GM12878 (cell line): ENCODE results near the gene EVI5L. TPM values are rescaled to one million over a fixed set of nuclear protein-coding genes. Genes with fewer than 3 reads are reported as not detected.

ENCODE experiments used
- ATAC-seq: fragments of 200-7000 bp; cut with Tn5 transposase; 3 replicates; pipeline ENCODE4 v1.9.1; 2020; ENCODE audit warnings: mild to moderate bottlenecking, moderate library complexity
- BruUV-seq: library from RNA; stranded (reverse); fragments of 400-500 nt; replicated peaks from 2 replicates; lab custom pipeline; 2021; lab: Mats Ljungman, UMichigan
- CTCF ChIA-PET: fragments of 300-600 bp; sonication (Branson Sonifier 250); formaldehyde crosslinking; extraction: SDS; loops from one replicate; lab custom pipeline; 2021; ENCODE audit warnings: inconsistent platforms; lab: Yijun Ruan, JAX
- POLR2A ChIA-PET: fragments of 350-600 bp; formaldehyde crosslinking; extraction: SDS; loops from one replicate; lab custom pipeline; 2021; ENCODE audit warnings: inconsistent platforms; lab: Charles Lee
- RAD21 ChIA-PET: fragments of 300-600 bp; sonication (Branson Sonifier 250); formaldehyde crosslinking; loops from one replicate; lab custom pipeline; 2023; ENCODE audit warnings: antibody characterized with exemption; ENCODE audit not compliant: unreplicated experiment; lab: Charles Lee
- SMC1A ChIA-PET: fragments of 300-600 bp; sonication (Branson Sonifier 250); formaldehyde crosslinking; loops from one replicate; lab custom pipeline; 2023; ENCODE audit not compliant: unreplicated experiment, uncharacterized antibody; lab: Charles Lee
- DNase-seq: peaks from one replicate; pipeline ENCODE4 v3.0.0-alpha.2; 2011; ENCODE audit warnings: low read depth, low spot score
- FAIRE-seq: peaks from 3 replicates; lab custom pipeline; 2011; peaks lifted over from hg19 to GRCh38; lab: Jason Lieb, UNC
- H2AFZ ChIP-seq: 2 replicates; pipeline ENCODE4 v1.6.0; 2011; ENCODE audit warnings: low read depth, low read length, control low read depth; ENCODE audit not compliant: control insufficient read depth
- H3K27ac ChIP-seq: 2 replicates; pipeline ENCODE4 v1.5.1; 2011; ENCODE audit warnings: control low read depth; ENCODE audit not compliant: control insufficient read depth, insufficient read depth
- H3K27me3 ChIP-seq, 2 experiments: replicated peaks in 1 of 2; 2 replicates each; pipeline versions ENCODE4 v1.6.0 to v1.6.1; 2011; ENCODE audit warnings: low read length in 1 of 2; ENCODE audit not compliant: control insufficient read depth in 2 of 2, insufficient read depth in 2 of 2
- H3K36me3 ChIP-seq, 2 experiments: 2 replicates each; pipeline ENCODE4 v1.5.1; 2011; ENCODE audit warnings: low read length in 1 of 2; ENCODE audit not compliant: control insufficient read depth in 2 of 2, insufficient read depth in 2 of 2
- H3K4me1 ChIP-seq: 2 replicates; pipeline ENCODE4 v1.6.1; 2011; ENCODE audit warnings: mild to moderate bottlenecking, low read length, moderate library complexity, mixed read lengths; ENCODE audit not compliant: control insufficient read depth, insufficient read depth
- H3K4me2 ChIP-seq: 2 replicates; pipeline ENCODE4 v1.6.0; 2011; ENCODE audit warnings: control low read depth; ENCODE audit not compliant: control insufficient read depth, insufficient read depth
- H3K4me3 ChIP-seq: fragments of 200-600 bp; sonication (generic); 2 replicates; pipeline ENCODE4 v1.5.1; 2016
- H3K79me2 ChIP-seq: 2 replicates; pipeline ENCODE4 v1.6.0; 2011; ENCODE audit warnings: low read length; ENCODE audit not compliant: control insufficient read depth, insufficient read depth
- H3K9ac ChIP-seq: 2 replicates; pipeline ENCODE4 v1.8.0; 2011; ENCODE audit warnings: low read length, control low read depth, mixed read lengths; ENCODE audit not compliant: control insufficient read depth, insufficient read depth
- H3K9me3 ChIP-seq: replicated peaks from 3 replicates; pipeline ENCODE4 v1.5.1; 2011; ENCODE audit warnings: mild to moderate bottlenecking, low read length; ENCODE audit not compliant: control insufficient read depth, insufficient read depth
- H4K20me1 ChIP-seq: 2 replicates; pipeline ENCODE4 v1.6.0; 2011; ENCODE audit not compliant: control insufficient read depth, insufficient read depth
- MEF2B ChIP-seq: fragments of 450-650 bp; IDR thresholded peaks from 2 replicates; pipeline ENCODE4 v1.6.1; 2018; ENCODE audit warnings: mild to moderate bottlenecking, moderate library complexity; ENCODE audit not compliant: partially characterized antibody, poor library complexity, severe bottlenecking
- RCOR1 ChIP-seq: conservative IDR thresholded peaks from 2 replicates; pipeline ENCODE4 v1.6.1; 2012; ENCODE audit warnings: low read depth, low read length, improper control_type of control experiment
- SUZ12 ChIP-seq: fragments of 200-600 bp; sonication (generic); IDR thresholded peaks from one replicate; pipeline ENCODE4 v1.6.1; 2018; ENCODE audit warnings: antibody characterized with exemption, mild to moderate bottlenecking; ENCODE audit not compliant: unreplicated experiment
- WGBS: methylation state at CpG from one replicate; pipeline ENCODE4 v1.1.6; 2016; ENCODE audit warnings: low lambda C conversion rate; ENCODE audit not compliant: insufficient replicate concordance, insufficient coverage; ENCODE audit errors: missing lambda C conversion rate; 5-methylcytosine and 5-hydroxymethylcytosine counted together
- in situ Hi-C: fragments of 300-500 bp; cut with MboI; formaldehyde crosslinking; loops from 9 replicates; pipeline ENCODE4 v1.14.3; 2018; ENCODE audit warnings: mixed read lengths
- intact Hi-C: fragments of 100-400 bp; cut with micrococcal nuclease; formaldehyde crosslinking; loops from one replicate; pipeline ENCODE4 v1.14.2; 2022; ENCODE audit not compliant: unreplicated experiment
- polyA plus RNA-seq, 11 experiments: library from polyadenylated mRNA; depleted of rRNA in 4 of 11; unstranded in 6 of 11; stranded (reverse) in 5 of 11; fragments of >200 nt; fragmentation: Nextera tagmentation in 4 of 11; fragmentation: Illumina TruSeq in 1 of 11; extraction: Ambion mirVana in 4 of 11; extraction: Trizol in 1 of 11; gene quantifications; 1 replicate in 1 of 11; 2 replicates in 10 of 11; pipeline versions ENCODE4 v1.2.1 to v1.2.3, GENCODE V29; 2011 to 2016; ENCODE audit warnings: inconsistent platforms in 2 of 11, missing spikeins in 2 of 11, low read depth in 1 of 11
- total RNA-seq, 4 experiments: library from RNA; depleted of rRNA in 3 of 4; stranded (reverse); fragments of >200 nt in 3 of 4; fragmentation: Illumina TruSeq in 1 of 4; extraction: Trizol in 1 of 4; gene quantifications; 2 replicates each; pipeline versions ENCODE4 v1.2.1 to v1.2.3, GENCODE V29; 2013 to 2021

The EVI5L gene
- total and polyA plus RNA-seq, 10 of the 15 experiments (the other 5 are each of a cell fraction or from before 2014, with no cell fraction given), result 0.23 to 13.8 (median 5.0) TPM

DNA sequence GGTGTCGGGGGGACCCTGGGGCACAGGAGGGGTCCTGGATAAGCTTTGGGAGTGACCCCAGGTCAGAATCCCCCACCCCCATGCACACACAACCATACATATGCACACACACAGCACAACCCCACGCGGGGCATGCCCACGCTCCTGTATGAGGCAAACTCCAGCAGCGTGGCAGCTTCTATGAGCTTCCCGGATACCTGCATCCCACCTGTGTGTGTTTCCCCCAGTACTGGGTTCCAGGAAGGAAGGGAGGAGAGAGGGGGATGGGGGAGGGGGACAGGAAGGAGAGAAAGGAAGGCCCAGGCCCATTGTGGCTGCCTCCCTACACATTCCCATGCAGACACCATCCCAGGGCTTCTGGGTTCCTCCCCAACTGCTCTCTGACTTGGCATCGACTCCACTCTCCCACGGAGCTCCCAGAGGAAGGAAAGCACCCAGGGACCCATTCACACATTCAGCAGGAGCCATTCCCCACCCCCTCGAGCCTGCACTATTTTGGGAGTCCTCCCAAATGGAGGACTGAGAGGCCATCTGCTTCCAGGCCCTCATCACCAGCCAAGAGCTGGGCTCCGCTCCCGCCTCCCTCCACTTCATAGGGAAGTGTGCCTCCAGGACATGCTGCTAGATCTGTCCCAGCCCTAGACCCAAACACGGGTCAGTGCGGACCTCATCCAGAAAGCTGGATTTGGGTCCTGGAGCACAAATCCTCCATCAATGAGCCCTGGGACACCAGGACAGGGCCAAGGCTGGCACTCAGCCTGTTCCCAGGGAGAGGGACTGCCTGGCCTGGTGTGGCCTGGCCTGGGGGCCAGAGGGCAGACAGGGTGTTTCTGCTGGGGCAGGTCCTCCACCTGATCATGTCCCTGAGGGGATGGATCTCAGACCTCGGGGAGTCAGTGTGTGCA is 30.9 kb downstream of the EVI5L start:
- ATAC-seq, result no peak
- RAD21 ChIA-PET, result interaction anchor here (1.1 kb wide), 1 partner anchor 9 kb away, joined by 3 read pairs; no protein-coding TSS in a partner anchor
- no peak overlapping the region for H3K4me3 ChIP-seq
- BruUV-seq, result no TSS peak
- 67% methylated on average over 14 of the region's 14 CpGs for WGBS
- no peak overlapping the region for H3K9ac ChIP-seq
- CTCF ChIA-PET, result interaction anchor here (0.6 to 1.8 kb wide), 6 partner anchors 9 to 142 kb away, joined by 3 to 9 read pairs (median 4); no protein-coding TSS in a partner anchor
- no peak overlapping the region for H3K4me2 ChIP-seq
- H4K20me1 ChIP-seq, result no peaks in the 10 kb centered on the region
- H2AFZ ChIP-seq, result no peak overlapping the region
- H3K9me3 ChIP-seq, result no peaks in the 10 kb centered on the region; the same call in 2 of the 3 replicates
- TF ChIP-seq RCOR1, result no peak
- no peak for TF ChIP-seq SUZ12
- no peak for TF ChIP-seq MEF2B
- intact Hi-C loops (no loop called here), in situ Hi-C loops (no loop called here)
- H3K4me1 ChIP-seq, result peaks cover 7% of the 10 kb centered on the region; the same call in 1 of the 2 replicates
- POLR2A ChIA-PET, result no interaction called here
- SMC1A ChIA-PET, result no interaction called here
- no peaks in the 10 kb centered on the region for H3K36me3 ChIP-seq
- H3K27ac ChIP-seq, result no peak overlapping the region
- no peak for DNase-seq
- FAIRE-seq, result no peak
- H3K27me3 ChIP-seq, result peaks cover 2 to 13% of the 10 kb centered on the region in 2 experiments; a peak in 3 of 4 replicates
- H3K79me2 ChIP-seq, result no peaks in the 10 kb centered on the region
